ENCODE data around the gene PTK6.
"Not testable (repeated sequence)": the region's sequence is repeated elsewhere in the genome, so short reads cannot be mapped to it uniquely, and the experiment has no call there.

PTK6 gene

GRCh38 chr20:63494420-63495166, 42.6 kb downstream of the PTK6 start:
- DNase-seq (ENCODE audit: low spot score), result no peak

- DNase-seq (ENCODE audit: low spot score), result no peak
Observed at GRCh38 chr20:63494084-63494419, 43.1 kb downstream of the PTK6 start.

- no peak for DNase-seq (ENCODE audit: low spot score)
Observed at GRCh38 chr20:63493563-63494020, 43.6 kb downstream of the PTK6 start.

- DNase-seq (ENCODE audit: low spot score), result no peak
Observed at GRCh38 chr20:63492982-63493381, 44.2 kb downstream of the PTK6 start.

- DNase-seq (ENCODE audit: low spot score), result no peak
Observed at GRCh38 chr20:63492518-63492917, 44.7 kb downstream of the PTK6 start.

GRCh38 chr20:63491635-63492230, 45.4 kb downstream of the PTK6 start:
- no peak for DNase-seq (ENCODE audit: low spot score)

GRCh38 chr20:63491078-63491477, 46.1 kb downstream of the PTK6 start:
- no peak for DNase-seq (ENCODE audit: low spot score)

GRCh38 chr20:63490416-63490815, 46.8 kb downstream of the PTK6 start:
- DNase-seq (ENCODE audit: low spot score), result no peak

GRCh38 chr20:63488315-63489251, 48.6 kb downstream of the PTK6 start:
- DNase-seq (ENCODE audit: low spot score), result no peak

GRCh38 chr20:63487781-63488241, 49.4 kb downstream of the PTK6 start:
- no peak for DNase-seq (ENCODE audit: low spot score)

GRCh38 chr20:63487116-63487764, 49.9 kb downstream of the PTK6 start:
- no peak for DNase-seq (ENCODE audit: low spot score)

- DNase-seq (ENCODE audit: low spot score), result no peak
Observed at GRCh38 chr20:63486300-63486855, 50.8 kb downstream of the PTK6 start.

GRCh38 chr20:63484651-63485403, 52.3 kb downstream of the PTK6 start:
- DNase-seq (ENCODE audit: low spot score), result no peak

GRCh38 chr20:63484236-63484635, 52.9 kb downstream of the PTK6 start:
- DNase-seq (ENCODE audit: low spot score), result no peak

- DNase-seq (ENCODE audit: low spot score), result no peak
Observed at GRCh38 chr20:63483834-63484233, 53.3 kb downstream of the PTK6 start.

GRCh38 chr20:63482021-63482587, 55.1 kb downstream of the PTK6 start:
- no peak for DNase-seq (ENCODE audit: low spot score)

GRCh38 chr20:63481503-63481902, 55.7 kb downstream of the PTK6 start:
- no peak for DNase-seq (ENCODE audit: low spot score)

GRCh38 chr20:63479695-63480419, 57.3 kb downstream of the PTK6 start:
- not testable (repeated sequence) for DNase-seq (ENCODE audit: low spot score)

GRCh38 chr20:63478346-63479302, 58.6 kb downstream of the PTK6 start:
- DNase-seq (ENCODE audit: low spot score), result no peak
